GM13976 (cell line): ENCODE data around the gene OSBPL2.

Experiments used
- DNase-seq: peaks from one replicate; pipeline ENCODE4 v3.0.0; 2012; ENCODE audit warnings: low spot score
- in situ Hi-C: fragments of 300-500 bp; cut with MboI; formaldehyde crosslinking; loops from one replicate; pipeline ENCODE4 v1.12.0; 2022; ENCODE audit warnings: low sequenced_read_pairs, mixed read lengths, inconsistent platforms; ENCODE audit not compliant: unreplicated experiment
- TF ChIP-seq, protein P1 (sequence below): IDR thresholded peaks from 2 replicates; pipeline ENCODE4 v1.5.1; 2012; ENCODE audit warnings: borderline replicate concordance, mild to moderate bottlenecking; ENCODE audit not compliant: insufficient read depth; ENCODE audit errors: extremely low read depth, missing control alignments, control extremely low read depth

Gene OSBPL2

DNA sequence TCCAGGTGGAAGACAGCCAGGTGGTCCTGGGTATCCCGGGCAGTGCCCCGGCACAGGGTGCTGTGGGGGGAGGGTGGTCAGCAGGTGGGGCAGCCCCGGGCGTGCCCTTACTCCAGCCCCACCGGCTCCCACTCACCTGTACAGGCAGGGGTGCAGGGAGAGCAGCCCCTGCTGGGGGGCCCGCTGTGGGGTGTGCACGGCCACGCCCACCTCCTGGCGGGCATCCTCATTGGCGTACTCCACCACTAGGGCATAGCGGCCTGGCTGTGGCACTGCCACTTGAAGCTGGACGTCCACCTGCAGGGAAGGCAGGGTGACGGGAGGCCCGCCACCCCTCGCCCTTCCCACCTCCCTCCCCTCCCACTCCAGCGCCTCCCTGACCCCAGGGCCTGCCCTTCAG lies 94.1 kb downstream of the OSBPL2 start:
- TF ChIP-seq, protein P1, sequence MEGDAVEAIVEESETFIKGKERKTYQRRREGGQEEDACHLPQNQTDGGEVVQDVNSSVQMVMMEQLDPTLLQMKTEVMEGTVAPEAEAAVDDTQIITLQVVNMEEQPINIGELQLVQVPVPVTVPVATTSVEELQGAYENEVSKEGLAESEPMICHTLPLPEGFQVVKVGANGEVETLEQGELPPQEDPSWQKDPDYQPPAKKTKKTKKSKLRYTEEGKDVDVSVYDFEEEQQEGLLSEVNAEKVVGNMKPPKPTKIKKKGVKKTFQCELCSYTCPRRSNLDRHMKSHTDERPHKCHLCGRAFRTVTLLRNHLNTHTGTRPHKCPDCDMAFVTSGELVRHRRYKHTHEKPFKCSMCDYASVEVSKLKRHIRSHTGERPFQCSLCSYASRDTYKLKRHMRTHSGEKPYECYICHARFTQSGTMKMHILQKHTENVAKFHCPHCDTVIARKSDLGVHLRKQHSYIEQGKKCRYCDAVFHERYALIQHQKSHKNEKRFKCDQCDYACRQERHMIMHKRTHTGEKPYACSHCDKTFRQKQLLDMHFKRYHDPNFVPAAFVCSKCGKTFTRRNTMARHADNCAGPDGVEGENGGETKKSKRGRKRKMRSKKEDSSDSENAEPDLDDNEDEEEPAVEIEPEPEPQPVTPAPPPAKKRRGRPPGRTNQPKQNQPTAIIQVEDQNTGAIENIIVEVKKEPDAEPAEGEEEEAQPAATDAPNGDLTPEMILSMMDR: no peak
- in situ Hi-C loops: no loop called here
- DNase-seq: no peak

DNA sequence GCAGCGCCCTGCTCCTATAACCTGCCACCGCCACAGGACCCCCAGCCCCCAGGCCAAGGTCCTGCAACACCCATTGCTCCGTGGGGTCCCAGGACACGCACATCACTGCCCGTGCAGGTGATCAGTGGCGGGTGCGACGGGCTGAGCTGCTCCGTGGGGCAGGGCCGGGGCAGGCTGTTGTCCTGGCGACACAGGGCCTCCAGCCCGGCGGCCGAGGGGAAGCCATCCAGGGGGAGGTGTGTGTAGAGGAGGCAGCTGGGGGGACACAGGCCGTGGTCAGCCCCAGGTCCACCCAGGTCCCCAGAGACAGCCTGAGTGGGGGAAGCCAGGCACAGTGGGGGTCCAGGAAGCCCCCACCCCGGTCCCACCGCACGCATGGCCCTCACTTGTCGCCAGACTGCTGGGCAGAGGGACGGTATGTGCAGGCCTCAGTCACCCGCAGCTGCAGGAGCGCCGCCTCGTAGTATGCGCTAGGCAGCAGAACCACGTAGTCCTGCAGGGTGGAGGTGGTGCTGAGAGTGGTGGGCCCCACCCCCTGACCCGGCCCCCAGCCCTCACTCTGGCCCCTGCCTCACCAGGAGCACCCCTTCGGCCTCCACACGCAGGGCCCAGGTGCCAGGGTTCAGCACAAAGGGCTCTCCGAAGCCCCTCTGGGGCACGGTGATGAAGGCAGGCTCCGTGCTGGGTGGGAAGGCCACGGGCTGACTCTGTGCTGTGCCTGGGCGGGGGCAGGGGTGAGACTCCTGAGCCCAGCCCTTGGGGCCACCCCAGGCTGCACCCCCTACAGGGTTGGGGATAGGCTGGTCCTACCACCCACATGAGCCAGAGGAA lies 94.9 kb downstream of the OSBPL2 start:
- in situ Hi-C loops: no loop called here
- no peak for DNase-seq
- TF ChIP-seq, protein P1: no peak

DNA sequence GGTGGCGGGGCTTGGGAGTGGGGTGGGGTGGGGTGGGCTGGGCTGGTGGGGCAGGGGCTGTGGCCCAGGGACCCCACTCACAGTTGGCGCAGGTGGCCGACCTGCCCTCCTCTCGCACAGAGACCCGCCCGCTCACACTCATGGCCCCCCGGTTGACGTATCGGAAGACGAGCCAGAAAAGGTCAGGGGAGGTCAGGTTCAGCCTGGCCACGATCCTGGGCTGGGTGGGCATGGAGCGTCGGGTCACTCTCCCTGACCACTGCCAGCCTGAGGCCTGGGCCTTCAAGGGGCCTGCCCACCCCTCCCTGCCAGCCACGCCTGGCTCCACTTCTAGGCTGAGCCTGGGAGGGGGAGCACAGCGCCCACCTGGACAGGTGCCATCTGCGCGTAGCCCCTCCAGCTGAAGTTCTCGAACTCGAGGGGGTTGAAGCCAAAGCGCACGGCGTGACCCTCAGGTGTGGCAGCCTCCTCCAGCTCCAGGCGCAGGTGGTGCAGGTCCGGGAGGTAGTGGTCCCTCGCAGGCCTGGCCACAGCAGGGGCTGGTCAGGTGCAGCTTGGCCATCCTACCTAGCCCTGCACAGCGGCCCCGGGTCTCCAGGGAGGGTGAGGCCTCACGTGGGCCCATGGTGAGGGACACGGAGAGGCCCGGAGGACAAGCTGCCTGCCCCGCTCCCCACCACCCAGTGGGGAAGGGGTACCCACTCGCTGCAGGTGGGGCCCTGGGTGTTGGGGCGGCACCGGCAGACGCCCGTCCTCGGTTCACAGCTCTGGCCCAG lies 95.7 kb downstream of the OSBPL2 start:
- in situ Hi-C loops: no loop called here
- TF ChIP-seq, protein P1: no peak

DNA sequence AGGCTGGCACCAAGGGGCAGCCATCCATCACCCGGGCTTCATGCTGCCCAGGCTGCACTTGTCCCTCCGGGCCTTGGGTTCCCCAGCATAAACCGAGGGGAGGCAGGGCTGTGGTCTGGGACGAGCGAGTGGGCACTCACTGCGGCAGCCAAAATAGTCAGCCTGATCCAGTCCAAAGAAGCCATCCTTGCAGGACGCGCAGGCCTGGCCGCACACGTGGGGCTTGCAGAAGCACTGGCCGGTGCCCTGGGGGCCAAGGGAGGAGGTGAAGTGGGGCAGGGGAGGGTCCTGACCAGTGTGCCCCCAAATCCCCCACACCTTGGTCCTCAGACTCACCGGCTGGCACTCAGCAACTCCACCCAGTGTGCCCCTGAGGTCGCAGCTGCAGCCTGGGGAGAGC lies 96.6 kb downstream of the OSBPL2 start:
- TF ChIP-seq, protein P1: no peak
- in situ Hi-C loops: no loop called here
- no peak for DNase-seq

More for the DNA sequence above, 95.7 kb downstream of the OSBPL2 start:
- no peak for DNase-seq

DNA sequence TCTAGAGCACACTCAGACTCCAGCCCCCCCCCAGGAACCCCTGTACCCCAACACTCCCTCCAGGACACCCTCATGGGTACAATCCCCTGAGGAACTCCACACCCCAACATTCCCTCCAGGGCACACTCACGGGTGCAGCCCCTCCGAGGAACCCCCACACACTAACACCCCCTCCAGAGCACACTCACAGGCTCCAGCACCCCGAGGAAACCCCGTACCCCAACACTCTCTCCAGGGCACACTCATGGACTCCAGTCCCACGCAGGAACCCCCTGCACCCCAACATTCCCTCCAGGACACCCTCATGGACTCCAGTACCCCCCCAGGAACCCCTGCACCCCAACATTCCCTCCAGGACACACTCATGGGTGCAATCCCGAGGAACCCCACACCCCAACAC lies 97.2 kb downstream of the OSBPL2 start:
- TF ChIP-seq, protein P1: no peak
- no peak for DNase-seq
- in situ Hi-C loops: no loop called here

DNA sequence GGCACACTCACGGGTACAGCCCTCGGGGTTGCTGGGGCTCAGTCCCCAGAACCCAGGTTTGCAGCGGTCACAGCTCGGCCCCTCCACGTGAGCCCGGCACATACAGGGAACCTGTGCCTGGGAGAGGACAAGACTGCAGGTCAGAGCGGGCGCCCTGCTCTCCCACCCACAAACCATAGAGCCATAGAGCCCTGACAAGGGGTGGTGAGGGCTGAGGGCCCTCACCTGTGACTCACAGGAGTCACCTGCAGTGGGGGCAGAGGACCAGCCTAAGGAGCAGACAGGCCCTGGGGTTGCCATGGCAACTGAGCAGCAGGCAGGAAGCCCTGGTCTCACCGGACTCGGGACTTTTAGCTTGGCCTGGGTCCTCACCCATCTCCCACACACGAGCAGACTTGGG lies 98.0 kb downstream of the OSBPL2 start:
- TF ChIP-seq, protein P1: no peak
- no peak for DNase-seq
- in situ Hi-C loops: no loop called here
